MM.1S (cell line): ENCODE results near the gene SAA1.
"Not testable (repeated sequence)": the region's sequence is repeated elsewhere in the genome, so short reads cannot be mapped to it uniquely, and the experiment has no call there.

Experiments used
- DNase-seq: peaks from one replicate; pipeline ENCODE4 v3.0.0-alpha.2; 2015
- H2AFZ ChIP-seq: fragments of 300-600 bp; sonication (generic); 2 replicates; pipeline ENCODE4 v1.6.0; 2016; ENCODE audit warnings: antibody characterized with exemption, low read length
- H3F3A ChIP-seq: fragments of 300-600 bp; sonication (generic); 2 replicates; pipeline ENCODE4 v1.6.1; 2016; ENCODE audit warnings: mild to moderate bottlenecking, antibody characterized with exemption, low read length, moderate library complexity, mixed read lengths; ENCODE audit not compliant: insufficient read depth
- H3K27ac ChIP-seq: fragments of 300-600 bp; sonication (generic); 2 replicates; pipeline ENCODE4 v1.5.1; 2016; ENCODE audit warnings: mild to moderate bottlenecking, low read length
- H3K27me3 ChIP-seq: fragments of 300-600 bp; sonication (generic); replicated peaks from 2 replicates; pipeline ENCODE4 v1.6.0; 2016; ENCODE audit warnings: low read length; ENCODE audit not compliant: insufficient read depth
- H3K36me3 ChIP-seq: fragments of 300-600 bp; sonication (generic); replicated peaks from 2 replicates; pipeline ENCODE4 v1.6.1; 2016; ENCODE audit warnings: mild to moderate bottlenecking, low read length, mixed read lengths; ENCODE audit not compliant: insufficient read depth
- H3K4me1 ChIP-seq: fragments of 300-600 bp; sonication (generic); 2 replicates; pipeline ENCODE4 v1.6.1; 2016; ENCODE audit warnings: low read length, mixed read lengths
- H3K4me2 ChIP-seq: fragments of 300-600 bp; sonication (generic); 2 replicates; pipeline ENCODE4 v1.6.0; 2016; ENCODE audit warnings: low read depth, low read length
- H3K4me3 ChIP-seq: fragments of 300-600 bp; sonication (generic); 2 replicates; pipeline ENCODE4 v1.5.1; 2016; ENCODE audit warnings: low read length, mixed read lengths
- H3K79me2 ChIP-seq: fragments of 300-600 bp; sonication (generic); 2 replicates; pipeline ENCODE4 v1.6.1; 2016; ENCODE audit warnings: mixed run types, low read length, mixed read lengths
- H3K9ac ChIP-seq: fragments of 300-600 bp; sonication (generic); 2 replicates; pipeline ENCODE4 v1.6.1; 2016; ENCODE audit warnings: low read length, mixed read lengths
- H3K9me2 ChIP-seq: fragments of 300-600 bp; sonication (generic); replicated peaks from 2 replicates; pipeline ENCODE4 v1.6.1; 2016; ENCODE audit warnings: mild to moderate bottlenecking, low read length, mixed read lengths; ENCODE audit not compliant: insufficient read depth
- H3K9me3 ChIP-seq: fragments of 300-600 bp; sonication (generic); replicated peaks from 2 replicates; pipeline ENCODE4 v1.6.1; 2016; ENCODE audit warnings: mild to moderate bottlenecking, low read length, mixed read lengths; ENCODE audit not compliant: insufficient read depth
- H4K20me1 ChIP-seq: fragments of 300-600 bp; sonication (generic); 2 replicates; pipeline ENCODE4 v1.6.1; 2016; ENCODE audit warnings: mild to moderate bottlenecking, low read length, moderate library complexity, mixed read lengths; ENCODE audit not compliant: insufficient read depth
- EZH2 ChIP-seq: fragments of 300-600 bp; sonication (generic); optimal IDR thresholded peaks from 2 replicates; pipeline ENCODE3; 2017; ENCODE audit warnings: low read depth, mild to moderate bottlenecking, antibody characterized with exemption, low read length, mixed read lengths
- EZH2phosphoT487 ChIP-seq: fragments of 300-600 bp; sonication (generic); IDR thresholded peaks from 2 replicates; pipeline ENCODE4 v1.6.1; 2018; ENCODE audit warnings: antibody characterized with exemption, low read length
- TF ChIP-seq, protein P1 (sequence below): fragments of 300-600 bp; sonication (generic); IDR thresholded peaks from 2 replicates; pipeline ENCODE4 v1.5.1; 2016; ENCODE audit warnings: antibody characterized with exemption, low read length, mixed read lengths

SAA1 gene

DNA sequence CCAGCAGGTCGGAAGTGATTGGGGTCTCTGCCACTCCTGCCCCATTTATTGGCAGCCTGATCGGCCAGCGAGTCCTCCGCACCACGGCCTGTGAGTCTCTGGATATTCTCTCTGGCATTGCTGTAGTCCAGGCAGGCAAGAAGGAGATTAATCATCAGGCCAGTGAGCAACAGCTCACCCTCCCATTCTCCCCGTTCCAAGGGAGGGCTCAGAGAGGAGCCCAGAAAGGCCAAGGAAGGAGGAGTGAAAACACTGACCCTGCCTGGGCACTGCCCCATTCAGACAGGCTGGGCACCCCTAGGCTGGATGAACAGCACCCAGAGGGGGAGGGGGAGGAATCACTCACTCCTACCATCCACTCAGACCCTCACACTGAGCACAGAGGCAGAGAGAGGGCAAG lies 20.7 kb upstream of the SAA1 start:
- no peak overlapping the region for H3K4me3 ChIP-seq
- peaks cover 5% of the 10 kb centered on the region; the same call in 1 of the 2 replicates for H3F3A ChIP-seq
- no peak overlapping the region for H3K9ac ChIP-seq
- H3K4me2 ChIP-seq: no peak overlapping the region
- peaks cover 10% of the 10 kb centered on the region for H3K4me1 ChIP-seq
- no peaks in the 10 kb centered on the region for H3K9me2 ChIP-seq
- no peaks in the 10 kb centered on the region for H3K27me3 ChIP-seq
- H3K9me3 ChIP-seq: no peaks in the 10 kb centered on the region
- DNase-seq: no peak
- H4K20me1 ChIP-seq: no peaks in the 10 kb centered on the region
- no peaks in the 10 kb centered on the region for H3K36me3 ChIP-seq
- H2AFZ ChIP-seq: no peak overlapping the region
- H3K79me2 ChIP-seq: no peaks in the 10 kb centered on the region
- TF ChIP-seq EZH2: no peak
- TF ChIP-seq EZH2phosphoT487: no peak
- TF ChIP-seq, protein P1, sequence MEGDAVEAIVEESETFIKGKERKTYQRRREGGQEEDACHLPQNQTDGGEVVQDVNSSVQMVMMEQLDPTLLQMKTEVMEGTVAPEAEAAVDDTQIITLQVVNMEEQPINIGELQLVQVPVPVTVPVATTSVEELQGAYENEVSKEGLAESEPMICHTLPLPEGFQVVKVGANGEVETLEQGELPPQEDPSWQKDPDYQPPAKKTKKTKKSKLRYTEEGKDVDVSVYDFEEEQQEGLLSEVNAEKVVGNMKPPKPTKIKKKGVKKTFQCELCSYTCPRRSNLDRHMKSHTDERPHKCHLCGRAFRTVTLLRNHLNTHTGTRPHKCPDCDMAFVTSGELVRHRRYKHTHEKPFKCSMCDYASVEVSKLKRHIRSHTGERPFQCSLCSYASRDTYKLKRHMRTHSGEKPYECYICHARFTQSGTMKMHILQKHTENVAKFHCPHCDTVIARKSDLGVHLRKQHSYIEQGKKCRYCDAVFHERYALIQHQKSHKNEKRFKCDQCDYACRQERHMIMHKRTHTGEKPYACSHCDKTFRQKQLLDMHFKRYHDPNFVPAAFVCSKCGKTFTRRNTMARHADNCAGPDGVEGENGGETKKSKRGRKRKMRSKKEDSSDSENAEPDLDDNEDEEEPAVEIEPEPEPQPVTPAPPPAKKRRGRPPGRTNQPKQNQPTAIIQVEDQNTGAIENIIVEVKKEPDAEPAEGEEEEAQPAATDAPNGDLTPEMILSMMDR: no peak
- no peak overlapping the region for H3K27ac ChIP-seq

DNA sequence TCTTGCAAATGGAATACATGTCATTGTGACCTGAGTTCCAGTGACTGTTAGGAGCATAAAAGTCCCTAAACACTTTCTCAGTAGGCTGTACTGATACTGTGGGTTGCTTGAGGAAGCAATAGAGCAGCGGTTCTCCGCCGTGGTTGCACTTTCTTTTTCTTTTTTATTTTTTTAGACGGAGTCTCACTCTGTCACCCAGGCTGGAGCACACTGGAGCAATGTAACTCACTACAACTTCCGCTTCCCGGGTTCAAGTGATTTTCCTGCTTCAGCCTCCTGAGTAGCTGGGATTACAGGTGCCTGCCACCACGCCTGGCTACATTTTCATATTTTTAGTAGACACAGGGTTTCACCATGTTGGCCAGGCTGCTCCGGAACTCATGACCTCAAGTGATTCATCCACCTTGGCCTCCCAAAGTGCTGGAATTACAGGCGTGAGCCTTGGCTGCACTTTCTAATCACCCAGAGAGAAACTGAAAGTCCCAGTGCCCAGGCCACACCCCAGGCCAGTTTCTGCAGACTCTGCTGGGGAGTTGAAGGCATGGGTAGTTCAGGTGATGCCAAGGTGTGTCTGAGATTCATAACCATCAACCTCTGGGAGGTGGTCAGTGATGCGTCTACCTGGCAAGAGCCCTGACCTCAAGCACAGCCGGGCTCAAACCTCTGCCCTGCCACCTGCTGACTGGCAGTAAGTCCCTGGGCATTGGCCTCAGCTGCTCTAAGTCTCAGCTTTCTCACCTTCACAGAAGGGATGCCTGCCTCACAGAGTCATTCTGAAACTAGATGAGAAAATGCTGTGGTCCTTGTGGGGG lies 19.5 kb upstream of the SAA1 start:
- not testable (repeated sequence) for H3K36me3 ChIP-seq, H3K9me3 ChIP-seq, H2AFZ ChIP-seq, H3K9me2 ChIP-seq, H4K20me1 ChIP-seq, H3K27me3 ChIP-seq, H3F3A ChIP-seq, H3K79me2 ChIP-seq
- DNase-seq: peak; percentile 70
- Histone ChIP-seq H3K27ac (peak overlapping the region; percentile 59; the same call in 1 of the 2 replicates), H3K4me3 (peak overlapping the region; percentile 19; the same call in 1 of the 2 replicates), H3K9ac (peak overlapping the region; percentile 30; the same call in 1 of the 2 replicates), H3K4me1 (peaks cover 16% of the 10 kb centered on the region), H3K4me2 (peak overlapping the region; percentile 43)

DNA sequence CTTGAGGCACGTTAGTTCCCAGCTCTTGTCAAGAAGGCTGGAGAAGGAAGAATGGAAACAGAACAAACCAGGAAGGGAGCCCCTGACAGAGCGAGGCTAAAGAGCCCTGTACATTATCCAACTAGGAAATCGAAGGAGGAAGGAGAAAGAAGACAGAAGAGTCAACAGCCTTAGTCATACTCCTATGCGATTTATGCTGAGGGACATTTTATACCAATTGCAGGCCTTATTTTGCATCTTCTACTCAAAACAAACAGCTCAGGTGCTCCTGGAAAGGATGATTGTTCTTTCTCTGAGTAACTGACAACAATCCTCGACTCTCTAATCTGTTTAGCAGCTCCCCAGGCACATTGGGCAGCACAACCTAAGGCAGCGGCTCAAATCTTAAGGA lies 18.9 kb upstream of the SAA1 start:
- DNase-seq, H3K27ac ChIP-seq, H3K79me2 ChIP-seq, H3K4me3 ChIP-seq, H3K9me2 ChIP-seq, H3K27me3 ChIP-seq, H3K9me3 ChIP-seq, H3K9ac ChIP-seq, H4K20me1 ChIP-seq, H2AFZ ChIP-seq, H3F3A ChIP-seq, H3K36me3 ChIP-seq: not testable (repeated sequence)
- peaks cover 16% of the 10 kb centered on the region for H3K4me1 ChIP-seq
- peak overlapping the region; percentile 43 for H3K4me2 ChIP-seq

DNA sequence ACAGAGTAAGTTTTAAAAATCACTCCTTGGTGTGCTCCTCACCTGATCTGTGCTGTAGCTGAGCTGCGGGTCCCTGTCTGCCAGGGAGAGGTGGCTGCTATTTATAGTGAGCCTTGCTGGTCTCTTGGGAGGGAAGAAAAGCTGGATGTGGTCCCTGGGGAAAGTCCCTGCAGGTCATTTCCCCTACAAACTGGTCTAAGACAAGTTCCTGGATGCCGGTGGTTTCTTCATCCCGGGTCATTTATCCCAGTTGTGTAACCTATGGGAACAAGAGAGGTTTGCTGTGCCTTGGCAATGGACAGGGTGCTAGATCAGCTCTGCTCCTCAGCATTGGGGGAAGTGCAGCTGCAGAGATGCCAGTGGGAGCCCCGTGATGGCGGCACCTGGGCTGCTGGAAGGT lies 17.5 kb upstream of the SAA1 start, which contains the start of gene SAA2:
TSS of gene SAA2 (minus strand) at position 108 of the 400 bp plus-strand sequence. CDS start 657 bp downstream, outside the sequence.
- Histone ChIP-seq H3K4me1 (peaks cover 16% of the 10 kb centered on the region), H3K4me3 (no peak within 1 kb of the TSS), H3K4me2 (no peak within 1 kb of the TSS), H3K36me3 (no peaks in the 10 kb centered on the region), H3K27ac (no peak within 1 kb of the TSS), H3K9me2 (no peaks in the 10 kb centered on the region), H3F3A (peaks cover 5% of the 10 kb centered on the region; the same call in 1 of the 2 replicates), H3K9ac (no peak within 1 kb of the TSS), H2AFZ (no peak within 1 kb of the TSS), H3K9me3 (no peaks in the 10 kb centered on the region), H4K20me1 (no peaks in the 10 kb centered on the region), H3K27me3 (no peaks in the 10 kb centered on the region), H3K79me2 (no peaks in the 10 kb centered on the region)
- no peak for DNase-seq
- TF ChIP-seq, protein P1: no peak
- TF ChIP-seq EZH2 (no peak), EZH2phosphoT487 (no peak)
